IPS-15b (cell line): ENCODE results near the gene TNRC6A.

Experiments
- H3K27me3 ChIP-seq: one replicate; pipeline ENCODE4 v1.6.1; 2013; ENCODE audit warnings: low read length; ENCODE audit not compliant: control insufficient read depth, insufficient read depth
- H3K36me3 ChIP-seq: one replicate; pipeline ENCODE4 v1.6.1; 2013; ENCODE audit warnings: low read length; ENCODE audit not compliant: control insufficient read depth, insufficient read depth
- H3K4me1 ChIP-seq: one replicate; pipeline ENCODE4 v1.6.1; 2013; ENCODE audit warnings: mild to moderate bottlenecking, low read length; ENCODE audit not compliant: control insufficient read depth, insufficient read depth
- H3K4me3 ChIP-seq: one replicate; pipeline ENCODE4 v1.5.1; 2013; ENCODE audit warnings: low read depth, low read length
- H3K9ac ChIP-seq: one replicate; pipeline ENCODE4 v1.6.1; 2013; ENCODE audit warnings: low read depth, mild to moderate bottlenecking, low read length
- H3K9me3 ChIP-seq: one replicate; pipeline ENCODE4 v1.6.1; 2013; ENCODE audit warnings: mild to moderate bottlenecking, low read length; ENCODE audit not compliant: control insufficient read depth, insufficient read depth

TNRC6A gene

GRCh38 chr16:24764916-24765315 lies 35.5 kb downstream of the TNRC6A start:
- Histone ChIP-seq H3K9me3 (no peaks in the 10 kb centered on the region), H3K4me3 (no peak overlapping the region), H3K9ac (no peak overlapping the region), H3K27me3 (no peaks in the 10 kb centered on the region), H3K4me1 (peaks cover 6% of the 10 kb centered on the region), H3K36me3 (peaks cover 4% of the 10 kb centered on the region)

- Histone ChIP-seq H3K4me1 (peaks cover 8% of the 10 kb centered on the region), H3K4me3 (no peak overlapping the region), H3K36me3 (peaks cover 4% of the 10 kb centered on the region), H3K27me3 (no peaks in the 10 kb centered on the region), H3K9me3 (no peaks in the 10 kb centered on the region), H3K9ac (no peak overlapping the region)
Observed at GRCh38 chr16:24766057-24766456, 36.6 kb downstream of the TNRC6A start.

GRCh38 chr16:24769806-24770205 lies 40.4 kb downstream of the TNRC6A start:
- no peaks in the 10 kb centered on the region for H3K27me3 ChIP-seq
- H3K36me3 ChIP-seq, result no peaks in the 10 kb centered on the region
- H3K4me1 ChIP-seq, result peaks cover 8% of the 10 kb centered on the region
- no peak overlapping the region for H3K9ac ChIP-seq
- no peak overlapping the region for H3K4me3 ChIP-seq
- H3K9me3 ChIP-seq, result no peaks in the 10 kb centered on the region

- H3K9me3 ChIP-seq, result no peaks in the 10 kb centered on the region
- H3K36me3 ChIP-seq, result no peaks in the 10 kb centered on the region
Observed at GRCh38 chr16:24771132-24771778, 41.8 kb downstream of the TNRC6A start.

GRCh38 chr16:24771779-24772157 lies 42.3 kb downstream of the TNRC6A start:
- Histone ChIP-seq H3K9me3 (no peaks in the 10 kb centered on the region), H3K4me3 (no peak overlapping the region), H3K36me3 (peaks cover 3% of the 10 kb centered on the region), H3K27me3 (no peaks in the 10 kb centered on the region), H3K4me1 (peaks cover 8% of the 10 kb centered on the region), H3K9ac (no peak overlapping the region)

More at GRCh38 chr16:24771132-24771778, 41.8 kb downstream of the TNRC6A start:
- no peaks in the 10 kb centered on the region for H3K27me3 ChIP-seq
- no peak overlapping the region for H3K9ac ChIP-seq
- H3K4me3 ChIP-seq, result no peak overlapping the region
- peaks cover 8% of the 10 kb centered on the region for H3K4me1 ChIP-seq

GRCh38 chr16:24773771-24774427 lies 44.4 kb downstream of the TNRC6A start:
- Histone ChIP-seq H3K9ac (no peak overlapping the region), H3K4me3 (no peak overlapping the region), H3K4me1 (peaks cover 7% of the 10 kb centered on the region), H3K36me3 (peaks cover 19% of the 10 kb centered on the region), H3K27me3 (no peaks in the 10 kb centered on the region), H3K9me3 (no peaks in the 10 kb centered on the region)

- Histone ChIP-seq H3K4me3 (no peak overlapping the region), H3K27me3 (no peaks in the 10 kb centered on the region), H3K36me3 (peaks cover 22% of the 10 kb centered on the region)
Observed at GRCh38 chr16:24774510-24774909, 45.1 kb downstream of the TNRC6A start.

DNA sequence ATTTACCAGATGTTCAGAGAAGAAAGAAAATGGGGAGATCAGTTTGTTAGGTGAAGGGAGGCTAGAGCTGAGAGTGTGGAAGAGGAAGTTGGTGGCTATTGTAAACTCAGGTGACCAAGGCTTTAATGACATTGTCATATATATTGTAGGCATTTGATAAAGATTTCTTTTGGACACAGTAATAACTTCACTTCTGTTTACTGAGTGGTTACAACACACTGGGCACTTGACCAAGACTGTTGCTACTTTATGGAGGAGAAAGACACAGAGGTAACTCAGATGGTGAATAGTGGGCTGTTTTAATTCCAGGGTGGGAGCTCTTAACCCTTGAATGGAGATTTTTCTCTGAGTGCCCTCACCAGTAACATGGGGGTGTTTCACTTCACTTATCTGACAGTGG lies 46.0 kb downstream of the TNRC6A start:
- H3K4me3 ChIP-seq, result no peak overlapping the region
- no peak overlapping the region for H3K9ac ChIP-seq
- peaks cover 29% of the 10 kb centered on the region for H3K36me3 ChIP-seq
- H3K9me3 ChIP-seq, result no peaks in the 10 kb centered on the region
- H3K4me1 ChIP-seq, result no peaks in the 10 kb centered on the region
- no peaks in the 10 kb centered on the region for H3K27me3 ChIP-seq

More at GRCh38 chr16:24774510-24774909, 45.1 kb downstream of the TNRC6A start:
- H3K9me3 ChIP-seq, result no peaks in the 10 kb centered on the region
- no peak overlapping the region for H3K9ac ChIP-seq
- peaks cover 6% of the 10 kb centered on the region for H3K4me1 ChIP-seq

DNA sequence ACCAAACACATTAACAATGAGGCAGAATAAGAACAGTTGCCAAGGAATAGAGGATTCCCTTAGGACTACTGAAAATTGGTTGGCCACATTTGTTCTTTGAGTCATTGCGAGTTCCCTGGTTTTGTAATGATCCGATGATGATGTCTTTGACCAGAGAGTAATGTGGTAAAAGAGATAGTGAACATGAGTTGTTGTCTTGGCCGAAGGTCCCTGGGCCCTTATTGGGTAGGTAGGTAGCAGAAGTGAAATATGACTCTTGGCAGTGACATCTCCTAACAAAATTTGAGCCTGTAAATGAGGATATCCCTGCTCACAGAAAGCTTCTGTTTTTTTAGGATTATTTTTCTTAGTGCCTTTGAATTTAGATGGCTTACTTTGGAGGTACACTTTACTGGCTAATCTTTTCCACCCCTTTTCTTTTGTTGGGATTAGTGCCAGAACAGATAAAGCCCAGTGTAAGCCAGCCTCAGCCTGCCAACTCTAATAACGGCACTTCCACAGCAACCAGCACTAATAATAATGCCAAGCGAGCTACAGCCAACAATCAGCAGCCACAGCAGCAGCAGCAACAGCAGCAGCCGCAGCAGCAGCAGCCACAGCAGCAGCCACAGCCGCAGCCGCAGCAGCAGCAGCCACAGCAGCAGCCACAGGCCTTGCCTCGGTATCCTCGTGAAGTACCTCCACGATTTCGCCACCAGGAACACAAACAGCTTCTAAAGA lies 47.2 kb downstream of the TNRC6A start:
- Histone ChIP-seq H3K36me3 (peaks cover 33% of the 10 kb centered on the region), H3K27me3 (no peaks in the 10 kb centered on the region), H3K9me3 (no peaks in the 10 kb centered on the region), H3K4me1 (no peaks in the 10 kb centered on the region), H3K9ac (no peak overlapping the region), H3K4me3 (no peak overlapping the region)

DNA sequence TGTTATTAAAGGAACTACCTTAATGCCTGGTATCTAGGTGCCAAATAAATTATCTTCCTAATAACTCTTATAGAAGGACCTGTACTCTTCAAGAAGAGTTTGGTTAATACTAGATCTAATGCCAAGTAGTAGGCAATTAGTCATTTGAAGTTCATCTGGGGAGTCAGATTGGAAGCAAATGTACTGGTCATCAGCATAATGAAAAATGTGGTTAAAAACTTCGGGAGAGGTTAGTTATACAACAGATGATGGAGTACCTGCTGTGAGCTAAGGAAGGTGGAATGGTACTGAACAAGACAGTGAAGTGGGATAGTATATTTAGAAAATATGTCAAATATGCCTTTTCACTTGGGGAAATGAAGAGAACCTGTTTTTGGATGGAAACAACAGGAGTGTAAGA lies 49.2 kb downstream of the TNRC6A start:
- no peak overlapping the region for H3K9ac ChIP-seq
- H3K4me1 ChIP-seq, result no peaks in the 10 kb centered on the region
- H3K9me3 ChIP-seq, result no peaks in the 10 kb centered on the region
- H3K27me3 ChIP-seq, result no peaks in the 10 kb centered on the region
- peaks cover 33% of the 10 kb centered on the region for H3K36me3 ChIP-seq
- no peak overlapping the region for H3K4me3 ChIP-seq

GRCh38 chr16:24781256-24781655 lies 51.8 kb downstream of the TNRC6A start:
- no peak overlapping the region for H3K9ac ChIP-seq
- no peaks in the 10 kb centered on the region for H3K27me3 ChIP-seq
- H3K36me3 ChIP-seq, result peaks cover 33% of the 10 kb centered on the region

GRCh38 chr16:24784121-24784520 lies 54.7 kb downstream of the TNRC6A start:
- H3K9me3 ChIP-seq, result no peaks in the 10 kb centered on the region
- no peak overlapping the region for H3K4me3 ChIP-seq
- no peaks in the 10 kb centered on the region for H3K27me3 ChIP-seq
- no peak overlapping the region for H3K9ac ChIP-seq
- H3K36me3 ChIP-seq, result peaks cover 15% of the 10 kb centered on the region
- H3K4me1 ChIP-seq, result no peaks in the 10 kb centered on the region

More at GRCh38 chr16:24781256-24781655, 51.8 kb downstream of the TNRC6A start:
- Histone ChIP-seq H3K4me1 (no peaks in the 10 kb centered on the region), H3K4me3 (no peak overlapping the region), H3K9me3 (no peaks in the 10 kb centered on the region)
